WTC11 (cell line): Measurements from ENCODE around the gene CHST13.

Source experiments
- CDX4 ChIP-seq: fragments of 250-450 bp; sonication (Bioruptor Pico); IDR thresholded peaks from 2 replicates; pipeline ENCODE4 v1.9.0; 2021; ENCODE audit warnings: moderate library complexity, mild to moderate bottlenecking, inconsistent platforms, borderline replicate concordance
- E2F1 ChIP-seq: sonication (generic); formaldehyde crosslinking; IDR thresholded peaks from 2 replicates; pipeline ENCODE4 v1.8.0; 2022; ENCODE audit warnings: mild to moderate bottlenecking, missing genetic modification reagents
- ELF4 ChIP-seq: sonication (generic); formaldehyde crosslinking; IDR thresholded peaks from 2 replicates; pipeline ENCODE4 v1.8.1; 2022; ENCODE audit warnings: low read depth, mild to moderate bottlenecking, moderate library complexity, missing genetic modification reagents
- FOXJ3 ChIP-seq: sonication (generic); formaldehyde crosslinking; IDR thresholded peaks from 2 replicates; pipeline ENCODE4 v1.9.0; 2021; ENCODE audit warnings: missing genetic modification reagents, mild to moderate bottlenecking, borderline replicate concordance
- MAX ChIP-seq: sonication (generic); formaldehyde crosslinking; IDR thresholded peaks from 2 replicates; pipeline ENCODE4 v1.8.0; 2022; ENCODE audit warnings: mild to moderate bottlenecking, missing genetic modification reagents
- NFE2L1 ChIP-seq: sonication (generic); formaldehyde crosslinking; IDR thresholded peaks from 2 replicates; pipeline ENCODE4 v1.8.1; 2023; ENCODE audit warnings: missing genetic modification reagents
- SP1 ChIP-seq: sonication (generic); formaldehyde crosslinking; conservative IDR thresholded peaks from 2 replicates; pipeline ENCODE4 v1.8.1; 2022; ENCODE audit warnings: missing genetic modification reagents
- ZNF512 ChIP-seq: sonication (generic); formaldehyde crosslinking; IDR thresholded peaks from 2 replicates; pipeline ENCODE4 v1.8.1; 2022; ENCODE audit warnings: missing genetic modification reagents, borderline replicate concordance
- TF ChIP-seq, protein P1 (sequence below): fragments of 200-600 bp; IDR thresholded peaks from 2 replicates; pipeline ENCODE4 v1.8.0; 2022; ENCODE audit warnings: antibody characterized with exemption
- TF ChIP-seq, protein P2 (sequence below): sonication (generic); formaldehyde crosslinking; IDR thresholded peaks from 2 replicates; pipeline ENCODE4 v1.8.1; 2023; ENCODE audit warnings: mild to moderate bottlenecking, moderate library complexity, missing genetic modification reagents

DNA sequence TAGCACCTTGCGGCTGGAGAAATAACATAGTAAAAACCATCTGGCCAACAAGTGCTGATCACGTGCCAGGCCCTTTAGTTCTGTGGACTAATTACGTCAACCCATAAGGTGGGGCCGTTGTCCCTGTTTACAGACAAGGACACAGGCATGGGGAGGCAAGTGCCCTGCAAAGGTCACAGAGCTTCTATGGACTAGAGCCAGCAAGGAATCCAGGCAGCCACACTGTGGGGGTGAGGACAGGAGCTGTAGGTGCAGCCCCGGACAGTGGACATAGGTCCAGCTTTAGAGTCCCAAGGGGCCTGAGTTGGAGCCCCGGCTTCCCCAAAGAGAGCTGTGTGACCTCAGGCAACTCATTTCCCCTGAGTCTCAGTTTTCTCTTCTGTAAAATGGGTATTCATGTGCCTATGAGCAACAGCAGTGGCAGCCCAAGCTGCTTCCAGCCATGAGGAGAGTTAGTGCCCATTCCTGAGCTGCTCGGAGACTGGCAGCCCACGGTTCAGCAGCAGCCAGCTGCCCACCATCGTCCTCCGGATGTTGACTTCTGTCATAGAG, 13.9 kb downstream of the CHST13 start:
- TF ChIP-seq, protein P1, sequence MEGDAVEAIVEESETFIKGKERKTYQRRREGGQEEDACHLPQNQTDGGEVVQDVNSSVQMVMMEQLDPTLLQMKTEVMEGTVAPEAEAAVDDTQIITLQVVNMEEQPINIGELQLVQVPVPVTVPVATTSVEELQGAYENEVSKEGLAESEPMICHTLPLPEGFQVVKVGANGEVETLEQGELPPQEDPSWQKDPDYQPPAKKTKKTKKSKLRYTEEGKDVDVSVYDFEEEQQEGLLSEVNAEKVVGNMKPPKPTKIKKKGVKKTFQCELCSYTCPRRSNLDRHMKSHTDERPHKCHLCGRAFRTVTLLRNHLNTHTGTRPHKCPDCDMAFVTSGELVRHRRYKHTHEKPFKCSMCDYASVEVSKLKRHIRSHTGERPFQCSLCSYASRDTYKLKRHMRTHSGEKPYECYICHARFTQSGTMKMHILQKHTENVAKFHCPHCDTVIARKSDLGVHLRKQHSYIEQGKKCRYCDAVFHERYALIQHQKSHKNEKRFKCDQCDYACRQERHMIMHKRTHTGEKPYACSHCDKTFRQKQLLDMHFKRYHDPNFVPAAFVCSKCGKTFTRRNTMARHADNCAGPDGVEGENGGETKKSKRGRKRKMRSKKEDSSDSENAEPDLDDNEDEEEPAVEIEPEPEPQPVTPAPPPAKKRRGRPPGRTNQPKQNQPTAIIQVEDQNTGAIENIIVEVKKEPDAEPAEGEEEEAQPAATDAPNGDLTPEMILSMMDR = no peak
- TF ChIP-seq, protein P2, sequence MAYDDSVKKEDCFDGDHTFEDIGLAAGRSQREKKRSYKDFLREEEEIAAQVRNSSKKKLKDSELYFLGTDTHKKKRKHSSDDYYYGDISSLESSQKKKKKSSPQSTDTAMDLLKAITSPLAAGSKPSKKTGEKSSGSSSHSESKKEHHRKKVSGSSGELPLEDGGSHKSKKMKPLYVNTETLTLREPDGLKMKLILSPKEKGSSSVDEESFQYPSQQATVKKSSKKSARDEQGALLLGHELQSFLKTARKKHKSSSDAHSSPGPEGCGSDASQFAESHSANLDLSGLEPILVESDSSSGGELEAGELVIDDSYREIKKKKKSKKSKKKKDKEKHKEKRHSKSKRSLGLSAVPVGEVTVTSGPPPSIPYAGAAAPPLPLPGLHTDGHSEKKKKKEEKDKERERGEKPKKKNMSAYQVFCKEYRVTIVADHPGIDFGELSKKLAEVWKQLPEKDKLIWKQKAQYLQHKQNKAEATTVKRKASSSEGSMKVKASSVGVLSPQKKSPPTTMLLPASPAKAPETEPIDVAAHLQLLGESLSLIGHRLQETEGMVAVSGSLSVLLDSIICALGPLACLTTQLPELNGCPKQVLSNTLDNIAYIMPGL = no peak
- TF ChIP-seq E2F1 (no peak), SP1 (no peak), MAX (CRISPR knock-in tag) (no peak), ELF4 (CRISPR knock-in tag) (no peak), ZNF512 (CRISPR knock-in tag) (no peak), NFE2L1 (CRISPR knock-in tag) (no peak), CDX4 (CRISPR knock-in tag) (no peak), FOXJ3 (no peak)
